GM10266 (cell line): ENCODE measurements around the gene DHODH.
"Not testable (repeated sequence)": the region's sequence is repeated elsewhere in the genome, so short reads cannot be mapped to it uniquely, and the experiment has no call there.

Experiments used
- DNase-seq: peaks from one replicate; pipeline ENCODE4 v3.0.0; 2012; ENCODE audit errors: extremely low spot score
- CTCF ChIP-seq: IDR thresholded peaks from 2 replicates; pipeline ENCODE4 v1.5.1; 2012; ENCODE audit warnings: mild to moderate bottlenecking, low read depth; ENCODE audit not compliant: control insufficient read depth, insufficient read depth; ENCODE audit errors: missing control alignments

The DHODH gene

GRCh38 chr16:72055911-72056310, 47.4 kb downstream of the DHODH start:
- no peak for TF ChIP-seq CTCF
- DNase-seq, result no peak

GRCh38 chr16:72057313-72057712, 48.8 kb downstream of the DHODH start:
- not testable (repeated sequence) for DNase-seq

- not testable (repeated sequence) for DNase-seq
These were observed 50.5 kb downstream of the DHODH start for GRCh38 chr16:72059060-72059459.

- DNase-seq, result no peak
- TF ChIP-seq CTCF, result no peak
These were observed 51.9 kb downstream of the DHODH start for GRCh38 chr16:72060405-72060804.

- no peak for TF ChIP-seq CTCF
- DNase-seq, result no peak
These were observed 53.0 kb downstream of the DHODH start for GRCh38 chr16:72061564-72061963.

GRCh38 chr16:72064361-72064894, 55.9 kb downstream of the DHODH start:
- no peak for TF ChIP-seq CTCF

GRCh38 chr16:72066747-72067146, 58.2 kb downstream of the DHODH start:
- peak; percentile 31 for DNase-seq
- peak; percentile 53 for TF ChIP-seq CTCF

More at GRCh38 chr16:72064361-72064894, 55.9 kb downstream of the DHODH start:
- no peak for DNase-seq

GRCh38 chr16:72068930-72069329, 60.4 kb downstream of the DHODH start:
- no peak for TF ChIP-seq CTCF
- DNase-seq, result no peak
